ENCODE data around the gene TRAPPC2B.

TRAPPC2B gene

DNA sequence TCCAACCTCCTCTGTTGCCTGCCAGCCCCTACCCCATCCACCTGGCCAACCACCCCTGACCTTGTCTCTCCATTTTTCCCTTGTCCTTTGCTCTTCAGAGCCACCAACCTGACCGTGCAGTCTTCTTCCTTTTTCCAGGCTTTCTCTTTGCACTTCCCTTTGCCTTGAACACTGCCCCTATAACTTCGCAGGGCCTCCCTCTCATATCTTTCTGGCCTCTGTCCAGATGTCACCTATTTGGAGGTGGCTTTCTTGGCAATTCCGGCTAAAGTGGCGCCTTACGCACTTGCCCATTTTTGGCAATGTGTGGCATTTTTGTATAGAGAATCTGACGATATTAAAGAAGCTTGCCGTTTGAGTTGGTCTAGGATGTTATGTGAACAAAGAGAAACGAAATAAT lies 42.2 kb upstream of the TRAPPC2B start:
- POLR2A ChIA-PET: interaction anchor here (0.9 to 1.9 kb wide), 2 partner anchors 30 to 31 kb away, joined by 3 to 9 read pairs; partner anchors contain the start of gene ZNF304
- CTCF ChIA-PET: interaction anchor here (1.0 kb wide), 1 partner anchor 33 kb away, joined by 3 read pairs; no protein-coding TSS in a partner anchor
- no peak for TF ChIP-seq SP7 (tag by site-specific recombination; IDR thresholded peaks at IDR 0.05)
- TF ChIP-seq OSR2 (tag by site-specific recombination; IDR thresholded peaks at IDR 0.05): no peak
- no peak for TF ChIP-seq ZNF433 (tag by site-specific recombination; IDR thresholded peaks at IDR 0.05; ENCODE audit: low read depth)
- TF ChIP-seq ZNF473 (tag by site-specific recombination; IDR thresholded peaks at IDR 0.05): no peak
- no peak for TF ChIP-seq ZNF133 (tag by site-specific recombination; IDR thresholded peaks at IDR 0.05)
- H3K9me3 ChIP-seq (ENCODE audit: control insufficient read depth, insufficient read depth, low read depth, low read length): no peaks in the 10 kb centered on the region
- H3K4me3 ChIP-seq (ENCODE audit: low read depth, low read length): peak overlapping the region; percentile 91
- H3K4me1 ChIP-seq (ENCODE audit: control insufficient read depth, insufficient read depth, low read length): no peaks in the 10 kb centered on the region; the same call in 1 of the 2 replicates
- peaks cover 25 to 40% of the 10 kb centered on the region in 2 experiments for H3K36me3 ChIP-seq (ENCODE audit: control insufficient read depth in 2 of 2, insufficient read depth in 1 of 2, low read length in 2 of 2)
- H3K27ac ChIP-seq (ENCODE audit: extremely low read depth, low read depth, low read length): peak overlapping the region; percentile 89; the same call in 1 of the 2 replicates

DNA sequence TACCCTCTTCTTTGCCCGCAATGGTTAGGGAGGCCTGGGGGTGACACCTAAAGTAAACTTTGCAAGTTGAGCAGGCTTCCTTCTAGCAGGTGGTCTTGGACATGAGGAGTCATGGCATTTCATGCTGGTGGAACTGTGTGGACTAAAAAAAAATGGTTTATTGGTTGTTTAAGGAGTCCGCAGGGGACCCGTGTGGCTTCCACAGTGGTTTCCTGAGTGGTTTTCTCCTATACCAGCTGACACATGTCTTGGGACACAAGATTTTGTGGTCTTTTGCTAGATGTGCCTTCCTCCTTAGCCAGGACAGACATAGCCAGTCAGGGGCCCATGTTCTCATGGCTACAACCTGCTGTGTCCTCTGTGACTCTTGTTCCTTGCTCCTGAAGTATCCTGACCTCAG lies 41.6 kb upstream of the TRAPPC2B start:
- POLR2A ChIA-PET: interaction anchor here (0.9 to 1.9 kb wide), 2 partner anchors 29 to 31 kb away, joined by 3 to 9 read pairs; partner anchors contain the start of gene ZNF304
- Histone ChIP-seq H3K4me1 (ENCODE audit: control insufficient read depth, insufficient read depth, low read length) (no peaks in the 10 kb centered on the region; the same call in 1 of the 2 replicates), H3K9me3 (ENCODE audit: control insufficient read depth, insufficient read depth, low read depth, low read length) (no peaks in the 10 kb centered on the region), H3K27ac (ENCODE audit: extremely low read depth, low read depth, low read length) (no peak overlapping the region; the same call in 1 of the 2 replicates), H3K36me3 (ENCODE audit: control insufficient read depth in 2 of 2, insufficient read depth in 1 of 2, low read length in 2 of 2) (peaks cover 32 to 45% of the 10 kb centered on the region in 2 experiments), H3K4me3 (ENCODE audit: low read depth, low read length) (peak overlapping the region; percentile 91)
- TF ChIP-seq SP7 (tag by site-specific recombination; IDR thresholded peaks at IDR 0.05): no peak
- TF ChIP-seq ZNF16 (tag by site-specific recombination; IDR thresholded peaks at IDR 0.05; ENCODE audit: low read depth): no peak
- no peak for TF ChIP-seq ZNF549 (tag by site-specific recombination; IDR thresholded peaks at IDR 0.05)
- TF ChIP-seq ZNF621 (tag by site-specific recombination; IDR thresholded peaks at IDR 0.05): no peak
- TF ChIP-seq, protein P1, sequence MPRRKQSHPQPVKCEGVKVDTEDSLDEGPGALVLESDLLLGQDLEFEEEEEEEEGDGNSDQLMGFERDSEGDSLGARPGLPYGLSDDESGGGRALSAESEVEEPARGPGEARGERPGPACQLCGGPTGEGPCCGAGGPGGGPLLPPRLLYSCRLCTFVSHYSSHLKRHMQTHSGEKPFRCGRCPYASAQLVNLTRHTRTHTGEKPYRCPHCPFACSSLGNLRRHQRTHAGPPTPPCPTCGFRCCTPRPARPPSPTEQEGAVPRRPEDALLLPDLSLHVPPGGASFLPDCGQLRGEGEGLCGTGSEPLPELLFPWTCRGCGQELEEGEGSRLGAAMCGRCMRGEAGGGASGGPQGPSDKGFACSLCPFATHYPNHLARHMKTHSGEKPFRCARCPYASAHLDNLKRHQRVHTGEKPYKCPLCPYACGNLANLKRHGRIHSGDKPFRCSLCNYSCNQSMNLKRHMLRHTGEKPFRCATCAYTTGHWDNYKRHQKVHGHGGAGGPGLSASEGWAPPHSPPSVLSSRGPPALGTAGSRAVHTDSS (tag by site-specific recombination; IDR thresholded peaks at IDR 0.05): no peak
- no peak for TF ChIP-seq ZNF529 (tag by site-specific recombination; IDR thresholded peaks at IDR 0.05; ENCODE audit: insufficient replicate concordance)
- no peak for TF ChIP-seq ZIC2 (tag by site-specific recombination; IDR thresholded peaks at IDR 0.05)
- no peak for TF ChIP-seq ZNF341 (tag by site-specific recombination; IDR thresholded peaks at IDR 0.05; ENCODE audit: low read depth)
- no peak for TF ChIP-seq ZNF677 (tag by site-specific recombination; IDR thresholded peaks at IDR 0.05)
- no peak for TF ChIP-seq GFI1B (tag by site-specific recombination; IDR thresholded peaks at IDR 0.05)
- TF ChIP-seq, protein P2, sequence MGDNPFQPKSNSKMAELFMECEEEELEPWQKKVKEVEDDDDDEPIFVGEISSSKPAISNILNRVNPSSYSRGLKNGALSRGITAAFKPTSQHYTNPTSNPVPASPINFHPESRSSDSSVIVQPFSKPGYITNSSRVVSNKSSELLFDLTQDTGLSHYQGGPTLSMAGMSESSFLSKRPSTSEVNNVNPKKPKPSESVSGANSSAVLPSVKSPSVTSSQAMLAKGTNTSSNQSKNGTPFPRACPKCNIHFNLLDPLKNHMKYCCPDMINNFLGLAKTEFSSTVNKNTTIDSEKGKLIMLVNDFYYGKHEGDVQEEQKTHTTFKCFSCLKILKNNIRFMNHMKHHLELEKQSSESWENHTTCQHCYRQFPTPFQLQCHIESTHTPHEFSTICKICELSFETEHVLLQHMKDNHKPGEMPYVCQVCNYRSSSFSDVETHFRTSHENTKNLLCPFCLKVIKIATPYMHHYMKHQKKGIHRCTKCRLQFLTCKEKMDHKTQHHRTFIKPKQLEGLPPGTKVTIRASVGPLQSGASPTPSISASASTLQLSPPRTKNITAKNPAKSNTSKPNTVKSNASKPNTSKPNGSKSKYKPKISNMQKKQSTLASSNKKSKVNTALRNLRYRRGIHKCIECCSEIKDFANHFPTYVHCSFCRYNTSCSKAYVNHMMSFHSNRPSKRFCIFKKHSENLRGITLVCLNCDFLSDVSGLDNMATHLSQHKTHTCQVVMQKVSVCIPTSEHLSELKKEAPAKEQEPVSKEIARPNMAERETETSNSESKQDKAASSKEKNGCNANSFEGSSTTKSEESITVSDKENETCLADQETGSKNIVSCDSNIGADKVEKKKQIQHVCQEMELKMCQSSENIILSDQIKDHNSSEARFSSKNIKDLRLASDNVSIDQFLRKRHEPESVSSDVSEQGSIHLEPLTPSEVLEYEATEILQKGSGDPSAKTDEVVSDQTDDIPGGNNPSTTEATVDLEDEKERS (tag by site-specific recombination; IDR thresholded peaks at IDR 0.05): no peak
- TF ChIP-seq ZNF555 (tag by site-specific recombination; conservative IDR thresholded peaks at IDR 0.05): no peak
- no peak for TF ChIP-seq ZNF138 (tag by site-specific recombination; IDR thresholded peaks at IDR 0.05; ENCODE audit: borderline replicate concordance)
- no peak for TF ChIP-seq ZNF157 (tag by site-specific recombination; IDR thresholded peaks at IDR 0.05)
- TF ChIP-seq ZNF600 (tag by site-specific recombination; IDR thresholded peaks at IDR 0.05): no peak
- TF ChIP-seq ZNF623 (tag by site-specific recombination; IDR thresholded peaks at IDR 0.05): no peak
- no peak for TF ChIP-seq KLF10 (tag by site-specific recombination; IDR thresholded peaks at IDR 0.05)
- CTCF ChIA-PET: interaction anchor here (0.6 to 1.0 kb wide), 3 partner anchors 8 to 33 kb away, joined by 3 to 5 read pairs (median 3); no protein-coding TSS in a partner anchor
